Stimulated activated CD4-positive, alpha-beta T cell treated with anti-CD3 and anti-CD28 coated beads, TNF-alpha, amount 100 ng/mL, for 4 hours (primary cell): ENCODE results near the gene LRGUK.

ENCODE experiments used
- DNase-seq, 3 experiments: peaks; one replicate each; pipeline ENCODE4 v3.0.0-alpha.2; 2020; ENCODE audit warnings: low read depth in 3 of 3

The LRGUK gene

GRCh38 chr7:134300988-134301387, 173.8 kb downstream of the LRGUK start:
- no peak for DNase-seq

GRCh38 chr7:134301592-134301991, 174.5 kb downstream of the LRGUK start:
- no peak for DNase-seq

- DNase-seq, result no peak
These were observed 175.0 kb downstream of the LRGUK start for GRCh38 chr7:134302120-134302519.

- DNase-seq, result no peak
These were observed 180.2 kb downstream of the LRGUK start for GRCh38 chr7:134307320-134307719.

GRCh38 chr7:134308548-134308947, 181.4 kb downstream of the LRGUK start:
- DNase-seq, result no peak

GRCh38 chr7:134311807-134312206, 184.7 kb downstream of the LRGUK start:
- no peak for DNase-seq

- DNase-seq, result no peak
These were observed 185.6 kb downstream of the LRGUK start for GRCh38 chr7:134312717-134313116.

- DNase-seq, result no peak
These were observed 186.4 kb downstream of the LRGUK start for GRCh38 chr7:134313543-134313942.
